Eye (tissue), 1 donor: ENCODE measurements around the gene GLYATL1B.
"Not testable (repeated sequence)": the region's sequence is repeated elsewhere in the genome, so short reads cannot be mapped to it uniquely, and the experiment has no call there.

Source experiments
- DNase-seq: peaks from one replicate; pipeline ENCODE4 v3.0.0-alpha.2; 2015

GLYATL1B gene

GRCh38 chr11:59095972-59096575 lies 10.0 kb downstream of the GLYATL1B start:
- DNase-seq, result not testable (repeated sequence)

GRCh38 chr11:59097113-59097708 lies 11.1 kb downstream of the GLYATL1B start:
- DNase-seq, result peak; percentile 76

- not testable (repeated sequence) for DNase-seq
Observed at GRCh38 chr11:59097938-59098337, 11.8 kb downstream of the GLYATL1B start.

GRCh38 chr11:59102259-59102765 lies 16.2 kb downstream of the GLYATL1B start:
- peak; percentile 83 for DNase-seq

GRCh38 chr11:59106363-59107336 lies 20.5 kb downstream of the GLYATL1B start, which contains the start of gene FAM111B:
Gene FAM111B (plus strand): TSS chr11:59107237. CDS start chr11:59109626, 2,389 bp downstream.
- DNase-seq, result peak; percentile 96

- not testable (repeated sequence) for DNase-seq
Observed at GRCh38 chr11:59107721-59108120, 21.6 kb downstream of the GLYATL1B start.

- no peak for DNase-seq
Observed at GRCh38 chr11:59112494-59112893, 26.4 kb downstream of the GLYATL1B start.

- DNase-seq, result no peak
Observed at GRCh38 chr11:59114344-59114743, 28.2 kb downstream of the GLYATL1B start.

- no peak for DNase-seq
Observed at GRCh38 chr11:59115553-59115952, 29.4 kb downstream of the GLYATL1B start.

- no peak for DNase-seq
Observed at GRCh38 chr11:59117774-59118173, 31.7 kb downstream of the GLYATL1B start.

GRCh38 chr11:59119826-59120225 lies 33.7 kb downstream of the GLYATL1B start:
- no peak for DNase-seq

GRCh38 chr11:59135648-59136461 lies 49.7 kb downstream of the GLYATL1B start:
- peak; percentile 94 for DNase-seq

- not testable (repeated sequence) for DNase-seq
Observed at GRCh38 chr11:59136551-59136950, 50.4 kb downstream of the GLYATL1B start.

- DNase-seq, result no peak
Observed at GRCh38 chr11:59137190-59137589, 51.1 kb downstream of the GLYATL1B start.

- DNase-seq, result no peak
Observed at GRCh38 chr11:59138643-59139042, 52.5 kb downstream of the GLYATL1B start.

- DNase-seq, result no peak
Observed at GRCh38 chr11:59141191-59141590, 55.1 kb downstream of the GLYATL1B start.

- no peak for DNase-seq
Observed at GRCh38 chr11:59141673-59142460, 55.8 kb downstream of the GLYATL1B start.

GRCh38 chr11:59142530-59143507 lies 56.7 kb downstream of the GLYATL1B start, which contains the start of gene FAM111A:
Gene FAM111A (plus strand): TSS chr11:59142856. CDS start chr11:59148873, 6,017 bp downstream.
- DNase-seq, result peak; percentile 92

- DNase-seq, result no peak
Observed at GRCh38 chr11:59144096-59144495, 58.0 kb downstream of the GLYATL1B start.
